Activated naive CD4-positive, alpha-beta T cell treated with anti-CD3 and anti-CD28 coated beads for 36 hours (primary cell): ENCODE results near the gene LPCAT2. TPM values are rescaled to one million over a fixed set of nuclear protein-coding genes. Genes with fewer than 3 reads are reported as not detected.

Experiments
- CTCF ChIA-PET: fragments of 350-600 bp; sonication (Branson Sonifier 250); formaldehyde crosslinking; loops from one replicate; lab custom pipeline; 2021; ENCODE audit warnings: antibody characterized with exemption; lab: Charles Lee
- DNase-seq: peaks from one replicate; pipeline ENCODE4 v3.0.0-alpha.2; 2020
- H3K27ac Mint-ChIP-seq: one replicate; pipeline ENCODE4 v1.8.0; 2021; ENCODE audit warnings: mild to moderate bottlenecking, mixed read lengths
- H3K27me3 Mint-ChIP-seq: one replicate; pipeline ENCODE4 v1.8.0; 2021; ENCODE audit warnings: low read depth, mixed read lengths
- H3K36me3 Mint-ChIP-seq: one replicate; pipeline ENCODE4 v1.8.0; 2021; ENCODE audit warnings: low read depth, mixed read lengths
- H3K4me1 Mint-ChIP-seq: one replicate; pipeline ENCODE4 v1.8.0; 2021; ENCODE audit warnings: low read depth, mixed read lengths
- H3K4me3 Mint-ChIP-seq: one replicate; pipeline ENCODE4 v1.8.0; 2021; ENCODE audit warnings: mild to moderate bottlenecking, moderate library complexity, mixed read lengths
- H3K9me3 Mint-ChIP-seq: one replicate; pipeline ENCODE4 v1.8.0; 2021; ENCODE audit warnings: mixed read lengths
- intact Hi-C: fragments of 100-400 bp; cut with micrococcal nuclease; formaldehyde crosslinking; loops from one replicate; pipeline ENCODE4 v1.15.1; 2023
- total RNA-seq, 2 experiments: library from RNA; stranded (reverse); gene quantifications; one replicate each; pipeline ENCODE4 v1.2.3, GENCODE V29; 2021

The LPCAT2 gene
- total RNA-seq, 2 experiments from 2014 or later = 0.12 to 0.32 TPM

DNA sequence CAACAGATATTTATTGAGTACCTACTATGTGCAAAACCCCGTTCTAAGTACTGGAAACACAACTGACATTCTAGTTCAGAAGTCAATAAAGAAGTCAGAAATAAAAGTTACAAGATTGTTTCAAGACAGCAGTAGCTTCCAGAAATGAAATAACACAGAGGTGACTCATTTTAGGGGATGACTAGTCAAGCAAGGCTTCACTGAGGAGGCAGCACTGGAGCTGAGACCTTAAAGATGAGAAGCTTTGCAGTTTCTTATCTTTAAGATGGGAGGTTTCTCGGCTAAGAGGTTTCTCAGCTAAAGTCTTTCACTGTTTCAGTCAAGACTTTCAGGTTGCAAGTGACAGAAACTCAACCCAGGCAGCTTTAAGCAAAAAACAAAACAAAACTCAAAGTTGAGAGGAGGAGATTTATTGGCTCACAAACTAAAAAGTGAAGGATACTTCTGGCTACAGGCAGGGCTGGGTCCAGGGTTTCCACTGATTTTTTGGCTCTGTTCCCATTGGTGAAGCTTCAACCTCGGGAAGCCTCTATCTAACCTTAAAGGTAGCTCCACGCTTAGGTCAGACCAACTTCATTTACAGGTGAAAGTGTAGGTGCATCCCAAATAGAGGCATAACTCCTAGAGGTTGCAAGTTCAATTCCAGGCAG, 37.3 kb upstream of the LPCAT2 start:
- Mint-ChIP-seq H3K27me3 (peaks cover 5% of the 10 kb centered on the region), H3K36me3 (no peaks in the 10 kb centered on the region), H3K4me3 (no peak overlapping the region), H3K27ac (peak overlapping the region; percentile 83), H3K4me1 (peaks cover 12% of the 10 kb centered on the region), H3K9me3 (no peaks in the 10 kb centered on the region)
- DNase-seq = peak; percentile 49
- intact Hi-C loops = loop anchor here (2.0 kb wide), 1 partner anchor 727 kb away; no protein-coding TSS in a partner anchor
- CTCF ChIA-PET = interaction anchor here (0.6 to 1.6 kb wide), 3 partner anchors 26 to 372 kb away, joined by 3 to 4 read pairs (median 3); no protein-coding TSS in a partner anchor

DNA sequence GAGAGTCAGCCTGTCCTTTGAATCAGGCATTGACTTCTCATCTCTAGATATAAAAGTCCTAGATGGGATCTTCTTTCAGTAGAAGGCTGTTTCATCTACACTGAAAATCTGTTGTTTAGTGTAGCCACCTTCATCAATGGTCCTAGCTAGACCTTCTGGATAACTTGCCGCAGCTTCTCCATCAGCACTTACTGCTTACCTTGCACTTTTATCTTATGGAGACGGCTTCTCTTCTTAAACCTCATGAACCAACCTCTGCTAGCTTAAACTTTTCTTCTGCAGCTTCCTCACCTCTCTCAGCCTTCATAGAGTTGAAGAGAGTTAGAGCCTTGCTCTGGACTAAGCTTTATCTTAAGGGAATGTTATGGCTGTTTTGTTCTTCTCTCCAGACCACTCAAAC, 35.3 kb upstream of the LPCAT2 start:
- CTCF ChIA-PET = interaction anchor here (1.2 to 1.9 kb wide), 2 partner anchors 9 to 369 kb away, joined by 3 to 13 read pairs; no protein-coding TSS in a partner anchor
- H3K27me3 Mint-ChIP-seq = peaks cover 18% of the 10 kb centered on the region
- H3K9me3 Mint-ChIP-seq = no peaks in the 10 kb centered on the region
- H3K4me3 Mint-ChIP-seq = no peak overlapping the region
- no peak for DNase-seq
- H3K4me1 Mint-ChIP-seq = peaks cover 12% of the 10 kb centered on the region
- H3K27ac Mint-ChIP-seq = no peak overlapping the region
- no peaks in the 10 kb centered on the region for H3K36me3 Mint-ChIP-seq
- intact Hi-C loops = no loop called here

- Mint-ChIP-seq H3K27ac (no peak overlapping the region), H3K9me3 (no peaks in the 10 kb centered on the region), H3K27me3 (peaks cover 25% of the 10 kb centered on the region), H3K4me3 (no peak overlapping the region), H3K36me3 (no peaks in the 10 kb centered on the region), H3K4me1 (peaks cover 16% of the 10 kb centered on the region)
- CTCF ChIA-PET = interaction anchor here (1.1 to 2.2 kb wide), 3 partner anchors 10 to 15 kb away, joined by 4 to 13 read pairs (median 6); no protein-coding TSS in a partner anchor
- intact Hi-C loops = no loop called here
- no peak for DNase-seq
These were observed 34.1 kb upstream of the LPCAT2 start for GRCh38 chr16:55474821-55475220.

DNA sequence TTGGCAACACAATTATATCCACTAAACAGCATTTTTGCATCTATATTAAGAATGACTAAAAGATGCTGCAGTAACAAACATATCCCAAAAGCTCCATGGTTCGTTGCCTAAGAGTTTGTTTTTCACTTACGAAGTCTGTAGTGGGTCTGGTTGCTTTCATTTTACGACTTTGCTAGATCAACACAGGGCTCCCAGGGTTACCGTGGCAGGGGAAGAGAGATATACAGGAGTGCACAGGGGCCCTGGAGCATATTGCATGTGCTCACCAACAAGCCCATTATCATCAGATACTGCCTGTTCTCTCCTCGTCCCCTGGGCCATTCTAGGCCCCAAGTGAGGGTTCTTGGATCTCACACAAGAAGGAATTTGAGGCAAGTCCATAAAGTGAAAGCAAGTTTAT, 33.0 kb upstream of the LPCAT2 start:
- intact Hi-C loops = no loop called here
- peaks cover 35% of the 10 kb centered on the region for H3K27me3 Mint-ChIP-seq
- H3K36me3 Mint-ChIP-seq = no peaks in the 10 kb centered on the region
- no peak overlapping the region for H3K4me3 Mint-ChIP-seq
- H3K27ac Mint-ChIP-seq = no peak overlapping the region
- no peaks in the 10 kb centered on the region for H3K9me3 Mint-ChIP-seq
- CTCF ChIA-PET = interaction anchor here (2.2 kb wide), 1 partner anchor 11 kb away, joined by 6 read pairs; no protein-coding TSS in a partner anchor
- no peak for DNase-seq
- peaks cover 16% of the 10 kb centered on the region for H3K4me1 Mint-ChIP-seq

GRCh38 chr16:55476625-55477533, 32.0 kb upstream of the LPCAT2 start:
- Mint-ChIP-seq H3K27ac (no peak overlapping the region), H3K4me1 (peaks cover 8% of the 10 kb centered on the region), H3K36me3 (no peaks in the 10 kb centered on the region), H3K4me3 (no peak overlapping the region), H3K9me3 (no peaks in the 10 kb centered on the region), H3K27me3 (peaks cover 35% of the 10 kb centered on the region)
- no peak for DNase-seq
- intact Hi-C loops = no loop called here
- CTCF ChIA-PET = interaction anchor here (2.2 kb wide), 1 partner anchor 12 kb away, joined by 6 read pairs; no protein-coding TSS in a partner anchor

- Mint-ChIP-seq H3K4me3 (no peak overlapping the region), H3K27ac (no peak overlapping the region), H3K27me3 (peaks cover 36% of the 10 kb centered on the region), H3K4me1 (peaks cover 5% of the 10 kb centered on the region), H3K36me3 (no peaks in the 10 kb centered on the region), H3K9me3 (no peaks in the 10 kb centered on the region)
- CTCF ChIA-PET = no interaction called here
- DNase-seq = no peak
- intact Hi-C loops = no loop called here
These were observed 31.1 kb upstream of the LPCAT2 start for GRCh38 chr16:55477736-55478135.

GRCh38 chr16:55478827-55479429, 29.9 kb upstream of the LPCAT2 start, which contains the start of gene MMP2:
MMP2 (plus strand) TSS chr16:55479198; CDS start chr16:55479480, 282 bp downstream.
- intact Hi-C loops = no loop called here
- Mint-ChIP-seq H3K4me3 (no peak within 1 kb of the TSS), H3K9me3 (no peaks in the 10 kb centered on the region), H3K36me3 (no peaks in the 10 kb centered on the region), H3K4me1 (peaks cover 5% of the 10 kb centered on the region), H3K27ac (no peak within 1 kb of the TSS), H3K27me3 (peaks cover 38% of the 10 kb centered on the region)
- no peak for DNase-seq
- CTCF ChIA-PET = no interaction called here

DNA sequence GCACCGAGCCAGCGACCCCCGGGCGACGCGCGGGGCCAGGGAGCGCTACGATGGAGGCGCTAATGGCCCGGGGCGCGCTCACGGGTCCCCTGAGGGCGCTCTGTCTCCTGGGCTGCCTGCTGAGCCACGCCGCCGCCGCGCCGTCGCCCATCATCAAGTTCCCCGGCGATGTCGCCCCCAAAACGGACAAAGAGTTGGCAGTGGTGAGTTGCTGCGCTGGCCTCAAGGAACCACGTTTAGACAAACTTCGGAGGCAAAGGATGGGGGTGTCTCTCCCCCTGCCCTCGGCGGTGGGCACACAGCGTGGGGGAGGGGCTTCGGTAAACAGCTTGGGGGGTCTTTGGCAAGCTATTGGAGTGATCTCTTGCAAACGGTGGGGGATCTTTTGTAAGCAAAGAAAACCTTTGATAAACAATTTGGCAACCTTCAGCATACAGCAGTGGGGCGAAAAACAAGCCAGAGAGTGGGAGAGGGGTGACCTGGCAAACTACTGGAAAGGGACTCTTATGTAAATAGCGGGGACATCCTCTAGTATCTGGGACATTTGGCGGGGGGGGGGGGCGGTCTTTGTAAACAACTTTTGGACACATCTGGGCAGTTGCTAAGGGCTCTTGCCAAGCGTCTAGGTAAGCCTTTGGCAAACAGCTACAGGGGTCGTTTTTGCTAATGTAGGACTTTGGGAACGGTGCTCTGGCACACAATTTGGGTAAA, 29.3 kb upstream of the LPCAT2 start:
- CTCF ChIA-PET = interaction anchor here (1.0 kb wide), 1 partner anchor 15 kb away, joined by 3 read pairs; no protein-coding TSS in a partner anchor
- Mint-ChIP-seq H3K4me3 (no peak overlapping the region), H3K9me3 (peaks cover 1% of the 10 kb centered on the region), H3K4me1 (peaks cover 5% of the 10 kb centered on the region), H3K27ac (no peak overlapping the region), H3K27me3 (peaks cover 33% of the 10 kb centered on the region), H3K36me3 (no peaks in the 10 kb centered on the region)
- no peak for DNase-seq
- intact Hi-C loops = no loop called here

- Mint-ChIP-seq H3K36me3 (no peaks in the 10 kb centered on the region), H3K4me3 (no peak overlapping the region), H3K27me3 (peaks cover 33% of the 10 kb centered on the region), H3K27ac (no peak overlapping the region), H3K4me1 (peaks cover 5% of the 10 kb centered on the region), H3K9me3 (peaks cover 4% of the 10 kb centered on the region)
- intact Hi-C loops = no loop called here
- DNase-seq = no peak
- CTCF ChIA-PET = interaction anchor here (1.0 kb wide), 1 partner anchor 15 kb away, joined by 3 read pairs; no protein-coding TSS in a partner anchor
These were observed 28.6 kb upstream of the LPCAT2 start for GRCh38 chr16:55480228-55480655.

DNA sequence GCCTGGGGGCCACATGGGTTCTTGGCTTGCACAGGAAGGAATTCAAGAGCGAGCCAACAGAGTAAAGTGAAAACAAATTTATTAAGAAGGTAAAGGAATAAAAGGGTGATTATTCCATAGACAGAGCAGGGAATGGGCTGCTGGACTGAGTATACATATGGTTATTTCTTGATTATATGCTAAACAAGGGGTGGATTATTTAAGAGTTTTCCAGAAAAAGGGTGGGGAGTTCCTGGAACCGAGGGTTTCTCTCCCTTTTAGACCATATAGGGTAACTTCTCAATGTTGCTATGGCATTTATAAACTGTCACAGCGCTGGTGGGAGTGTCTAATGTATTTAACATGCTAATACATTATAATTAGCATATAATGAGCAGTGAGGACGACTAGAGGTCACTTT, 27.8 kb upstream of the LPCAT2 start:
- CTCF ChIA-PET = no interaction called here
- Mint-ChIP-seq H3K36me3 (no peaks in the 10 kb centered on the region), H3K9me3 (peaks cover 4% of the 10 kb centered on the region), H3K4me1 (peaks cover 5% of the 10 kb centered on the region), H3K27me3 (peaks cover 33% of the 10 kb centered on the region), H3K4me3 (no peak overlapping the region), H3K27ac (no peak overlapping the region)
- intact Hi-C loops = no loop called here
- DNase-seq = no peak

- H3K27me3 Mint-ChIP-seq = peaks cover 33% of the 10 kb centered on the region
- H3K36me3 Mint-ChIP-seq = no peaks in the 10 kb centered on the region
- H3K27ac Mint-ChIP-seq = no peak overlapping the region
- peaks cover 4% of the 10 kb centered on the region for H3K9me3 Mint-ChIP-seq
- CTCF ChIA-PET = no interaction called here
- intact Hi-C loops = no loop called here
- peaks cover 5% of the 10 kb centered on the region for H3K4me1 Mint-ChIP-seq
- no peak overlapping the region for H3K4me3 Mint-ChIP-seq
- no peak for DNase-seq
These were observed 26.8 kb upstream of the LPCAT2 start for GRCh38 chr16:55482056-55482455.
